Stimulated activated CD8-positive, alpha-beta memory T cell treated with anti-CD3 and anti-CD28 coated beads, Interleukin-4, amount 100 ng/mL, for 48 hours (primary cell): ENCODE data around the gene VPS29.

Experiments
- DNase-seq: peaks from one replicate; pipeline ENCODE4 v3.0.0-alpha.2; 2020

VPS29 gene

DNA sequence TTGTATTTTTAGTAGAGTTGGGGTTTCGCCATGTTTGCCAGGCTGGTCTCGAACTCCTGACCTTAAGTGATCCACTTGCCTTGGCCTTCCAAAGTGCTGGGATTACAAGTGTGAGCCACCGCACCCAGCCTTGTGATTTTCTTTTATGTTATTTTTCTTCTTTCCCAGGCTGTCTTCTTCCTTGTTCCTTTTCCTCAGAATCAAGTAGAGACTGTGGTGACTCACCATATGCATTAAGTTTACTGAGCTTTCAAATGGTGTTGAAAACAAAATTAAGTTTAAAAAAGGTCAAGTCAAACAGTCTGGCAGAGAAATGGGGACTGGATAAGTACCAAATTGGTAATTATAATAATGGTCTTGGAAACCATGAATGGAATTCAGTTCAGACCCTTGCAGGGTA lies 57.5 kb downstream of the VPS29 start:
- DNase-seq: no peak
